Putamen (tissue), 1 donor: Measurements from ENCODE around the gene DCP2.
A peak's percentile ranks its signal among the peaks of the same experiment; 100 is the strongest.

Source experiments
- DNase-seq: peaks from one replicate; pipeline ENCODE4 v3.0.0-alpha.2; 2016; ENCODE audit warnings: low spot score

DCP2 gene

DNA sequence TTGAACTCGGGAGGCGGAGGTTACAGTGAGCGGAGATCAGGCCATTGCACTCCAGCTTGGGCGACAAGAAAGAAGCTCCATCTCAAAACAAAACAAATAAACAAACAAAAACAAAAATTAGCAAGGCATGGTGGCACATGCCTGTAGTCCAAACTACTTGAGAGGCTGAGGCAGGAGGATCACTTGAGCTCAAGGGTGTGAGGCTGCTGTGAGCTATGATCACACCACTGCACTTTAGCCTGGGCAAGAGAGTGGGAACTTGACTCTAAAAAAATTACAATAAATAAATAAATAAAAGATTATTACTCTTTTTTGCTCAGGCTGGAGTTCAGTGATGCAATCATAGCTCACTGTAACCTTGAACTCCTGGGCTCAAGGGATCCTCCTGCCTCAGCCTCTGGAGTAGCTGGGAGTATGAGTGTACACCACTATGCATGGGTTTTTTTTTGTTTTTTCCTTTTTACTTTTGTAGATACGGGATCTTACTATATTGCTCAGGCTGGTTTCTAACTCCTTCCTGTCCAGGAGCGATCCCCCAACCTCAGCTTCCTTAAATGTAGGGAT, 9.0 kb upstream of the DCP2 start:
- no peak for DNase-seq

DNA sequence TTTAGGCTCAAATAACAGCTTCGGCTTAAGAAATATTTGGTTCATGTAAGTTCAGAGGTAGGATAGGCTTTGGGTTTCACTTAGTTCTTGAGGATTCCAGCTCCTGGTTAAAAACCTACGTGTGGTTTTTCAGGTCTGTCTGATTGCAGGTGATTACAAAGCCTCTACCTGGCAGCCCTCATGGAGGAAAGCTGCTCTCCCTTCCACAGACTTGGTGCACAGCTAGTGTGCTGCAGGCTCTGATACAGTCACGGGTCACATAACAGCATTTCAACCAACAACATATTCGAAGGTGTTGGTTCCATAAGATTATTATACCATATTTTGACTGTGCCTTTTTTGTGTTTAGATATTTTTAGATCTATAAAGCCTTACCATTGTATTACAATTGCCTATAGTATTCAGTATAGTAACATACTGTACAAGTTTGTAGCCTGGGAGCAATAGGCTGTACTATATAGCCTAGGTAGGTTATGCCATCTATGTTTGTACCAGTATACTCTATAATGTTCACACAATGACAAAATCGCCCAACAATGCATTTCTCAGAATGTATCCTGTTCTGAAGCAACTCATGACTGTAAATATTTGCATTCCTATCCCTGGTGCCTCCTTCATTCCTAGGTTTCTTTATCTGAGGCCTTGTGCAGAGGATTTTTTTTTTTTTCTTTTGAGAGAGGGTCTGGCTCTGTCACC, 8.0 kb upstream of the DCP2 start:
- no peak for DNase-seq

DNA sequence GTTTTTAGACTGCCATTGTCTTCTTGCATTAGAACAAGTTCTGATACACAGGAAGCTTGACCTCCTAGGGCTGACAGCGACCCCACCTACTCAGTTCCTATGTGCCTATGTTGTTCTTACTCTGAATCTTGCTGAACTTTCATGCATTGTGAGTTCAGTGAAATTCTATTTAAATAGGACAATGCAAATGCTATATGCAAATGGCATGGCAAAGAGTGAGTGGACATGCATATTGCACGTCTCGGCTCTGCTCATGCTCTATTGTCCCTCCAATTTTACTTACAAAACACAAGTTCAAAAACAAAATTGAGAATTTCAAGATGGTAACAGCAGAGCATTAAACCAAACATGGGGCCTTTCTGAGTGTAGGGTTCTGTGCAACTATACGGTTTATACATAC, 5.3 kb upstream of the DCP2 start:
- DNase-seq, result no peak

DNA sequence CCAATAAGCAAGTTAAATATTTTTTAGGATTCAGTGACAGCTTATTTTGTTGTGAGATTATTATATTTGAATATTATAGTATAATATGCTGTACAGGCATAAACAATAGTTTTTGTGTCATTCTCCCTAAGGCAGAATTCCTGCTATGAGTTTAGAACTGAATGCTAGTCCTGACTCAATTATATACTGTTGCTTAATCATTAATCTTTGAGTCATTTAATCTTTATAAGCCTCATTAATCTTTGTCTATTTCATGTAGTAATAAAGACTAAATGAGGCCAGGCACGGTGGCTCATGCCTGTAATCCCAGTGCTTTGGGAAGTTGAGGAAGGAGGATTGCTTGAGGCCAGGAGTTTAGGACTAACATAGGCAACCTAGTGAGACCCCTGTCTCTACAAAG, 3.6 kb upstream of the DCP2 start:
- no peak for DNase-seq

DNA sequence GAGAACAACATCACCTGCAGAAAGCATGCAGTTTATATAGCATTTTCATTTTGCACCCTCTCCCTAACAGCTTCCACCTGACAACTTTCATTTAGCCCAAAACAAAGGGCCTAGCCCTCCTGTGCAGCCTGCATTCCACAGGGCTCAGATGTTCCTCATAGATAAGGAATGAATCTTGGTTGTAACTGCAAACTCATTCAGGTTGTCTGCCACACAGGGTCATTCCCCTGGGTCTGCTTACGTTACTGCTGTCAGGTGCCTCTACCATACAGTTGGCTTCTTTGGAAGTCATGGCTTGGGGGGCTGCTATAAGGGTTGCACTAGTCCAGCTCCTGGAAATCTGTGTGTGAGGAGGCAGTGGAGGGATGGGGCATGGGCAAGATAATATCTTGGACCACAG, 2.7 kb upstream of the DCP2 start:
- DNase-seq, result no peak

DNA sequence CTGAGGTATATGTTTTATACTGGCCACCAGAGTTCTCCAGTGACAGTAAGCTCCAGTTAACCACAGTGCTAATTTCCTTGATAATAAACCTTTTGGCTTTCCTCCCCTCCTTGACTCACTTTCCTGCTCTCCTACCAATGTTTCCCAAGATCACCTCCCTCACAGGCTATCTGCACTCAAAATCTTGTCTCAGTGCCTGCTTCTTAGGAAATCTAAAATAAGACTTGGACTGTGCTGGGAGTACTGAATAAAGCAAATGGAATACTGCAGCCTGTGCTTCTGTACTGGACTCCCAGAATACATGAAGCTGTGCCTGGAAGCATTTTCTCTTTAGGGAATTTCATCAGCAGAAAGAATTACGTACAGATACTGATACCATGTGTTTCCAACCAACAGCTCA, 1.7 kb upstream of the DCP2 start:
- DNase-seq, result no peak

DNA sequence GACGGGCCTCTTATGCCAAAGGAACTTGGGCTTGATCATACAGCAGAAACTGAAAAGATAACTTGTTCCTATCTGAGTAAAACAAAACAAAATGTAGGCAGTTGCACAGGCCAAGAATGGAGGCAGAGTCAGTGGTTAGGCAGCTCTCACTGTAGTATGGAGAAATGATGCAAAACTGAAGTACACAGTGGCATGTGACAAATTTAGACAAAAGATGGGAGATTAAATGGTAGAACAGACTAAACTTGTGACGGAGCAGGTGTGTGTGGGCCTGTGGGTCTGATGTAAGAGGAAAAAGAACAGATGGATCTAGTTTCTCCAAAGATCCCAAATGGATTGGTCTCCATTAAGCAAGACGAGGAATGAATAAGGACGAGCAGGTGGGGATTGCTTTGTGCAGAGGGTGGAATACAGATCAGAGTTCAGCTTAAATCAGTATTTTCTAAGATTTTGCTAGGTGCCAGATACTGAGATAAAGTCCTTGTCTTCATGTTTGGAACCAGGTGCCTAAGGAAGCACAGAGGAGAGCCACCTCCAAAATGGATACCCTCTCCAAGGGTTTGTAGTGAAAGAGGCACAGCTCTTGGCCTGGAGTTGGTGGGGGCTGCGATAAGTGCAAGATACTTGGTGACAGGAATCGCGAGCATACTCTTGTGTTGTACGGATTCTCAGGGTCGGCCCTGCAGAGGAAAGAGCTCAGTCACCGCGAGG, 722 bp upstream of the DCP2 start:
- no peak for DNase-seq

DNA sequence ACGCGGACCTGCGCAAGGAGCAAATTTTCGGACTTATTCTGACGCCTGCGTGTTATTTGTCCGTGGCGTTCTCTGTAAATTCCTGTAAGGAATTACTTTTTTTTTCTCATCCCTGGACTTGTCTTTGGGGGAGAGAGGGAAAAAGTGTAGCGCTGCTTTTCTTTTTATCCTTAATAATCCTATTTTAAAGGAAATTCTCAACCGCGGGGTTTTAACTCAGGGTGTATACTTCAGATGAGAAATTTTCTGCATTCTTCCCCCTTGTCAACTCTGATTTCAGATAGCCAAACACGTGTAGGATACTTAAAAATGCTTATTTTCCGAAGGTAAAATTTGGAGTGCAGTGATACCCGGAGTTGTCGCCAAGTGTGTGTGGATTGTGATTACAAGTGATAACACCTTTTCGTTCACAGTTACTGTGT, 853 bp downstream of the DCP2 start:
- no peak for DNase-seq

DNA sequence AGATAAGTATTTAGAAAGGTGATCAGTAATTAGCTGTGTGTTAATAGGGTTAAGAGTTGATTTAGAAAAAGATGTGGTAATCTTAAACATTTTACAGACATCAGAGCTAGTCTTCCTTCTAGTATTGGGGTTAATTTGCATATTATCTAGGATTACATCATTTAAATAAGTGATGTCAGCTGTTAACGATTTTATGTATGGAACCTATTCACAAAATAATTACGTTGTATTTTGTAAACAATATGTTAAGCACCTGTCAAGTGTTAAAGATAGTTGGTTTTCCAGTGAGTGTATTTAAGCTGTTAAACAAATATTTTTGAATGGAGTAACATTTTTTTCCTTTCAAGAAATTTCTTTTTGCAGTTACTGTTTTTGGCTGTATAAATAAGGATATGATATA, 2.2 kb downstream of the DCP2 start:
- DNase-seq, result no peak

DNA sequence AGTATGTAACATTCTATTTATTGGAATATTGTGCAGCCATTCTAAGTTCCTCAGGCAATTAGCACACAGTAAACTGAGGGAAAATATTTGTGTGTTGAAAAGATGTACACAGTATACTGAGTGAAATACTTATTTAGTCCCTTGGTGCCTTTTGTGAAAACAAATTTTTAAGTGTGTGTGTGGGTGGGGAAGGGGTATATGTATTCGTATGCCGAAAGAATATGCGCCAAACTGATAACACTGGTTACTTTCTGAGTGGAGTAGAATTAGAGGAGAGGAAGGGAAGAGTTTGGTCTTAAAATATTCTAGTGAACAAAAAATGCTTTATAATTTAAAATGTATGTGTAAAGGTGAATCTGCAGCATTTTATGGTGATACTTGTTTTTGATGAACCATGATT, 3.1 kb downstream of the DCP2 start:
- no peak for DNase-seq

DNA sequence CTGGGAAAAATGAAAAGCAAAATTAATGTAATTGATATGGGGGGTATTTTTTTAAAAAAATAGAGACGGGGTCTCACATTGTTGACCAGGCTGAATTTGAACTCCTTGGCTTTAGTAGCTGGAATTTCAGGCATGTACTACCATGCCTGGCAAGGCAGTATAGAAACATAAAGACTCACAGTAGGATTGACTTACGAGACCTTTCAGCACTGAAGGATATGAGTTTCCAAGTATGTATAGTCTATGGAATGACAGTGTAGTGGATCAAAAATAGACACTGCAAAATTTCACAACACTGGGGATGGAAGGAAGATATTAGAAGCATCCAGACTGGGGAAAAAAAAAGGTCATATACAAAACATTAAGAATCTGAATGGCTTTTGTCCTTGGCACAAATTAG, 6.8 kb downstream of the DCP2 start:
- DNase-seq, result no peak

DNA sequence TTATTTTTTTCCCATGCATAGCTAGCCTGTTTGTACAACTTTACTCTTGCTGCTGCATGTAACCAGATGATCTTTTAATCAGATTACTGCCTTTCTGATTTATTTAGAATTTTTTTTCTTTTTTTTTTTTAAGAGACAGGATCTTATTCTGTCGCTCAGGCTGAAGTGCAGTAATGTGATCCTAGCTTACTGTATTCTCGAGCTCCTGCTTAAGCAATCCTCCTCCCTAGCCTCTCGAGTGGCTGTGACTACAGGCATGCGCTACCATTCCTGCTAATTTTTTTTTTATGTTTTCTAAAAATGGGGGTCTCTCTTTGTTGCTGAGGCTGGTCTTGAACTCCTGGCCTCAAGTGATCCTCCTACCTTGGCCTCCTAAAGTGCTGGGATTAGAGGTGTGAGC, 9.6 kb downstream of the DCP2 start:
- no peak for DNase-seq

DNA sequence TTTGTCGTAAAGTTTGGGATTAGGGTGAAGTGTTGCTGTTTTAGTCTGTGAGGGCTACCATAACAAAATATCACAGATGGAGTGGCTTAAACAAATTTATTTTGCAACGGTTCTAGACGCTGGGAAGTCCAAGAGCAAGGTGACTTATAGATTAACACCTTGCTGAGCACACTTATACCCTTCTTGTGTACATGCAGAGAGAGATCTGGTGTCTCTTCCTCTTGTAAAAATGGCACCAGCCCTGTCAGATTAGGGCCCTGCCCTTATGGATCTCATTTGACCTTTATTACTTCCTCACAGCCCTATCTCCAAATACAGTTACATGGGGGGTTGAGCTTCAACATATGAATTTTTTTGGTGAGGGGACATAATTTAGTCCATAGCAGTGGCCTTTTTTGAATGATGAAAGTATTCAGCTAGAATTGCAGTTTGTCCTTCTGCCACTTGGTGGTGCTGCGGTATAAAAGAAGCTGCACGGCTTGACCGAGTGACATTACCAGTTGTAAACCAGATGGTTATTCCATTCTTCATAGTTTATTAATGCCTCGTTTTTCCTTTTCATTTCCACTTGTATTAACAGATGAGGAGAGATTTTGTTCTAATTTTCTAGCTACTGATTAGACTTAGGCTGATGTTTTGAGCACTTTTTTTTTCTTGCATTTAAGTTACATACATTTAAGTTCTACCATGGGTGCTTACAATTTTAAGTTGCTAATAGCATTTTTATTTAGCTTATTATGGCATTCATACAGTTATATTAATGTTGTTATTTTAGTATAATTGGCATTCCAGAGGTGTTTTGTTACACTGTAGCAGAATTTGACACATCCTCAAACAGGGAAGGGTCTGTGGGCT, 19.4 kb downstream of the DCP2 start:
- peak; percentile 61 for DNase-seq

DNA sequence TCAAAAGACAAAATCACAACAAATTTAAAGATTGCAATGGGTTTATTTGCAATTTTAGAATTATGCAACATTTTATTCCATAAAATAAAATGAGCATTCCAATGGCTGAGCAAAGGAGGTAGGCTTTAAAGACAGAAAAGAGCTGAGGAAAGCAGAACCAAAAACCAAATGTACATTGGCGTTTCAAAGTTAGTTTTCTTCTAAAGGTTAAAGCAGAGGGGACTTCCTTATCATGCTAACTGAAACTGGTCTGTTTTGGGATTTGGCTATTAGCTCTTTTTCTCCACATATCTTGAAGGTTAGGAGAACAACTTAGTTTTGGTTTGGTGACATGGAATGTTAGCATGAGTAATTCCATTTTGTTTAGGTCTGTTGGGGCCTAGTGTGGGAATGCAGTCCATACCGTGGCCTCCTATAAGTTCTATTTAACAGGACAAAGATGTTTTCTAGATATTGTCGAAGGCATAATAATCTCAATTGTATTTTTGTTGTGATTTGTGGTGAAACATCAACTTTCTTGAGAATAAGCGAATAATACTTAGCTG, 20.3 kb downstream of the DCP2 start:
- DNase-seq, result no peak

DNA sequence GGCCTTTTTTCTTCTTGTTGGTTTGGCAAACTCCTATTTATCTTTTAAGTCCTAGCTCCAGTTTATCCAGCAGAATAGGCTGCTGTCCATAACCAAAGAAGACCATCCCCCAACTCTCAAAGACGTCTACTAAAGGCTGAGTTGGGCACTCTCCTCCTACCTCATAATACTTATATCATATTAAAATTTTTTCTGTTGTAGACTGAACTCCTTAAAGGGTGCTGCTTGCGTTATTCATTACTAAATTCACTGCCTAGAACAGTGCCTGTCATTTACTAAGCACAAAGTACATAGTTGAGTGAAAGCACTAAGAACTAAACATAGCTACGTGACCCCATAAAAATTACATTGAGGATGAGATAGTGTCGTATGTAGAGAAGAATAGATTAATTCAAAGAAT, 21.7 kb downstream of the DCP2 start:
- DNase-seq, result no peak

DNA sequence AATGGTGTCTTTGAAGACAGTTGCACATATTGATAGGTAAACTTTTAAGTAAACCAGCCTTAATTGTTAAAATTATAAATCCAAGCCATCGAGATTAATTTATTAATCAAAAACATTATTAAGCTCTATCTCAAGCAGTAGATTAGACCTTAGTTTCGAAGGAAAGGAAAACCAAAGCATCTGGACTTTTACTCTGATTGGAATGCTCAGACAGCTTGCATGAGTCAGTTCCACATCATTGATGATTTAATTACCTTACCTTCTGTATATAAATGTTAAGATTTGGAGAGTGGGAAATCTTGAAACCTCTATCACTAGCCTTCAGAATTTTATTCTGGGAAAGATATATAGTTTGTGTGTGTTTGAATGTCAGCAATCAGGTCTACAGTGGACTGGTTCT, 23.9 kb downstream of the DCP2 start:
- no peak for DNase-seq

DNA sequence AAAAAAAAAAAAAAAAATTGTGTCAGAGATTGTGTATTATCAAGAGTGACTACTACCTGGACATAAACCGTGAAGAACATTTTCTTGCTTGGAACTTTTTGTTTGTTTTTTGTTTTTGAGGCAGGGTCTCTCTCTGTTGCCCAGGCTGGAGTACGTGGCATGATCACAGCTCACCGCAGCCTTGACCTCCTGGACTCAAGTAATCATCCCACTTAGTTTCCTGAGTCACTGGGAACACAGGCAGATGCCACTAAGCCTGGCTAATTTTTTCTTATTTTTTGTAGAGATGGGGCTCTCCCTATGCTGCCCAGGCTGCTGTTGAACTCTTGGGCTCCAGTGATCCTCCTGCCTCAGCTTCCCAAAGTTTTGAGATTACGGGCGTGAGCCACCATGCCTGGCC, 25.8 kb downstream of the DCP2 start:
- DNase-seq, result no peak

DNA sequence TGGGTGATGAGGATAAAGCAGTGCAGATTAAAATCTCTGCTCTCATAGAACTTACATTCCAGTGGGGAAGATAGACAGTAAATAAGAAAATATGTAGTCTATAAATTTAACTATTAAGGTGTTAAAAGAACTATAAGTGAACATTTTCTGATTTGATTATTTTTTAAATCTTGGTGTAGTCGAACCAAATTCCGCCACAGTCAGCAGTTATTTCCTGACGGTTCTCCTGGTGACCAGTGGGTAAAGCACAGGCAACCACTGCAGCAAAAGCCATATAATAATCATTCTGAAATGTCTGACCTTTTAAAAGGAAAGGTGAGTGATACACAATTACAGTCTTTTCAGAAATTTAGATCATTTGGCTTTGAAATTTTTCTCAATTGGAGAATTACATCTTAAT, 27.2 kb downstream of the DCP2 start:
- DNase-seq, result no peak

DNA sequence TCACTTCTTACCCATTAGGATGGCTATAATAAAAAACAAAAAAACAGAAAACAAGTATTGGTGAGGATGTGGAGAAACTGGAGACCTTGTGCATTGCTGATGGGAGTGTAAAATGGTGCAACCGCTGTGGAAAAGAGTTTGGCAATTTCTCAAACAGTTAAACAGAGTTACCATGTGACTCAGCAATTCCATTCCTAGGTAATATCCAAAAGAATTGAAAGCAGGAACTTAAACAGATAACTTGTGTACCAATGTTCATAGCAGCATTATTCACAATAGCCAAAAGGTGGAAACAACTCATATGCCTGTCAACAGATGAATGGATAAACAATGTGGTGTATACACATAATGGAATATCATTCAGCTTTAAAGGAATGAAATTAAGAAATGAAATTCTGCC, 28.9 kb downstream of the DCP2 start:
- no peak for DNase-seq

DNA sequence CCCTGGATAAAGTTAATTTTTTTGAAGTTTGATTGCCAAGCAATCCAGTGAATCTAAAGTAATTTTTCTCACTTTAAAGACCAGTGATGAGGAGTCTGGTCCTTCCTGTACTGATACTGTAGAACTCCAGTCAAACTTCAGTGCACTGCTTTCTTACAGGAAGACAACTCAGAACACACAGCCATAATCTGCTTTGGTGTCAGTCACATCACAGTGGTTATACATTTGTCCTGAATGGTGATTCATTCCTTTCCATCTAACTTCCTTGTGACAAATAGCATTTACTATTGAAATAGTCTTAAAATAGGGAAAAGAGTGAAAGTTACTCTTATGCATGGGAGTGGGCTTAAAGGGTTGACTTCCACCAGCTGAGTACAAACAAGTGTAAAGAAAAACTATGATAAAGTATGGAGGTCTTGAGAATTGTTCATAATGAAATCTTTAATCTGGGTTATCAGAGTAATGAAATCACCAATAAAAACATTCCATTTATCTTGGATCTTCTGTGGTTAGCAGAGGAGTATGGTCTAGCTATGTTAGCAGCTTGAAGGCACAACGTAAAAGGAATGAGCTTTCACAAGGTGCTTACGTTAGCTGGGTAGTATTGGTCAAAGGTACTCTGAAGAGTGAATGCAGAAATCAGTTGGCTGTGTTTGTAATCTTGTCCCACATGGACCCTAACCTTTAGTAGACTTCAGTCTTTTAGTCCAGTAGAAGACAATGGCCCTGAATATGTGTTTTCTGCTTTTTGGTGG, 41.5 kb downstream of the DCP2 start:
- DNase-seq, result no peak

DNA sequence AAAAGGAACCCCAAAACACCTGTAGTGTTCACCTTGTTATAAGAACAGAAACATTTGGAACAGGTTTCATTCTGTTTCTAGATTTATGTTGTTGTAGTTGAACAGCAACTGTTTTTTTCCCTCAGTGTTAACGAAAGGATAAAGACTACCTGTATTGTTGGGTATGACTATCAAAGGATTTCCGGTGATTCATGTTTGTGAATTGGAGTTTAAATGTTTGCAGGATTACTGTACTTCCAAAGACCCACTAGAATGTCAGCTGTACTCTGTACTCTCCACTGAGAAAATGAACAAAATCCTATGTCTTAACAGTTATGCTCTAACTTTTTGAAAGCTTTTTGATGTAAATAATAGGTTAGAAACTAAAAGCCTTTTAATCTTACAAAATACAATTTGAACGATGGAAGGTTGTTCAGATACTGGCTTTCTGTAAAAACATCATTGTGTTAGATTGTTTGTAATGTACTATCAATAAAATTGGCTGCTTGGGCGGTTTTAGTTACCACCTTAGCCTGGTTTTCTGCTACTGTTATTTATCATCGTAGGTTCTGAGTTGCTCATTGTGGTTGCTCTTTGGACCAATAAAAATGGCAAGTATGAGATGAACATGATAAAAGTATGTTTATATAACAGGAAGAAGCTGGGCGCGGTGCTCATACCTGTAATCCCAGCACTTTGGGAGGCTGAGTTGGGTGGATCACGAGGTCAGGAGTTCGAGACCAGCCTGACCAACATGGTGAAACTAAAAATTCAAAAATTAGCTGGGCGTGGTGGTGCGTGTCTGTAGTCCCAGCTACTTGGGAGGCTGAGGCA, 44.1 kb downstream of the DCP2 start:
- DNase-seq, result no peak
